ENCODE data around the gene C11orf86. TPM values are rescaled to one million over a fixed set of nuclear protein-coding genes. Genes with fewer than 3 reads are reported as not detected.
A peak's percentile ranks its signal among the peaks of the same experiment; 100 is the strongest.
"Not testable (repeated sequence)": the region's sequence is repeated elsewhere in the genome, so short reads cannot be mapped to it uniquely, and the experiment has no call there.

Gene C11orf86
- total RNA-seq, 4 donors from 2014 or later, result not detected

DNA sequence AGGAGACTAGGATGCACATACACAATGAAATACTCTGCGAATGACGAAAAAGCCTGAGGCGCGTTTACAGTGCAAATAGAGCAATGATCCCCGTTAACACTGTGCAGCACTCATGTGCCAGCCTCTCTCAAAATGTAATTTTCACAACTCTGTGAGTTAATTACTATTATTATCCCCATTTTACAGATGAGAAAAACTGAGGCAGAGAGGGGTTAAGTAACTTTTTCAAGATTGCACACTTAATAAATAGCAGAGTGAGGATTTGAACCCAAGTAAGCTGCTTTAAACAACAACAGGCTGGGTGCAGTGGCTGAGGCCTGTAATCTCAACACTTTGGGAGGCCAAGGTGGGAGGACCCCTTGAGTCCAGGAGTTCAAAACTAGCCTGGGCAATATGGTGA is 26.2 kb downstream of the C11orf86 start:
- Histone ChIP-seq H3K36me3 (no peaks in the 10 kb centered on the region), H3K4me3 (replicated peaks in 1 of 3) (no peak overlapping the region), H3K4me1 (peaks cover 0 to 2% of the 10 kb centered on the region in 2 donors), H3K9me3 (no peaks in the 10 kb centered on the region), H3K27me3 (no peaks in the 10 kb centered on the region), H3K27ac (no peak overlapping the region)
- TF ChIP-seq POLR2A (IDR thresholded peaks at IDR 0.05), result no peak
- TF ChIP-seq, protein P1, sequence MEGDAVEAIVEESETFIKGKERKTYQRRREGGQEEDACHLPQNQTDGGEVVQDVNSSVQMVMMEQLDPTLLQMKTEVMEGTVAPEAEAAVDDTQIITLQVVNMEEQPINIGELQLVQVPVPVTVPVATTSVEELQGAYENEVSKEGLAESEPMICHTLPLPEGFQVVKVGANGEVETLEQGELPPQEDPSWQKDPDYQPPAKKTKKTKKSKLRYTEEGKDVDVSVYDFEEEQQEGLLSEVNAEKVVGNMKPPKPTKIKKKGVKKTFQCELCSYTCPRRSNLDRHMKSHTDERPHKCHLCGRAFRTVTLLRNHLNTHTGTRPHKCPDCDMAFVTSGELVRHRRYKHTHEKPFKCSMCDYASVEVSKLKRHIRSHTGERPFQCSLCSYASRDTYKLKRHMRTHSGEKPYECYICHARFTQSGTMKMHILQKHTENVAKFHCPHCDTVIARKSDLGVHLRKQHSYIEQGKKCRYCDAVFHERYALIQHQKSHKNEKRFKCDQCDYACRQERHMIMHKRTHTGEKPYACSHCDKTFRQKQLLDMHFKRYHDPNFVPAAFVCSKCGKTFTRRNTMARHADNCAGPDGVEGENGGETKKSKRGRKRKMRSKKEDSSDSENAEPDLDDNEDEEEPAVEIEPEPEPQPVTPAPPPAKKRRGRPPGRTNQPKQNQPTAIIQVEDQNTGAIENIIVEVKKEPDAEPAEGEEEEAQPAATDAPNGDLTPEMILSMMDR (IDR thresholded peaks at IDR 0.05), result no peak
- DNase-seq, result no peak
- intact Hi-C loops (cut with DNase I), result no loop called here
- WGBS, 2 donors, result 96 to 98% methylated on average over 5 of the region's 5 CpGs

DNA sequence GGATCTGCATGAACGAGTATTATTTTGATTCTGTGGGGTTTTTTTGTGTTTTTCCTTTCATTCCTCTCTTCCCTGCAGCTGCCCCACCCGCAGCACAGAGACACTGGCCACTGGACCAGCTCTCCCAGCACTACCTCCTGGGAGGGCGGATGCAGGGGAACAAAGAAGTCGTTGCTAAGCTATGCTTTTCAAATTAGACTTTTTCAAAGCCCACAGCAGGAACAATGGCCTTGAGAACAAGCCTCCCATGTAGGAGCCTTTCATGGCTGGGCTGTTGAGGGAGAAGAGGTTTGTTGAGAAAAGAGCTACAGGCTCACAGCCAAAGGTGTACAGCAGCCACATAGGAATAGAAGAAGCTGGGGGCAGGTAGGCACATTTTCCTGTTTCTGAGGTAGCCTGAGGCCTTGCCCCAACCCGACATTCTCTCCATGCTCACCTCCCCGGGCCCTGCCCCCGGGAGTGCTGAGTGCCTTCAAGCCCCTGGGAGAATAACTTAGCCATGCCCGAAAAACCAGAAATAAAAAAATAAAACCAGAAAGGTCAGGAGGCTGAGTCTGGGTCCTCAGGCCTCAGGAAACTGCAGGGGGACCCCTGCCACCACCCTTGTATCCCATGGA is 27.3 kb downstream of the C11orf86 start:
- Histone ChIP-seq H3K4me1 (peaks cover 0 to 2% of the 10 kb centered on the region in 2 donors), H3K27me3 (no peaks in the 10 kb centered on the region), H3K36me3 (no peaks in the 10 kb centered on the region), H3K4me3 (replicated peaks in 1 of 3) (no peak overlapping the region), H3K9me3 (no peaks in the 10 kb centered on the region), H3K27ac (no peak overlapping the region)
- intact Hi-C loops (cut with DNase I), result no loop called here
- no peak for DNase-seq
- WGBS, 2 donors, result 37 to 43% methylated on average over 8 of the region's 8 CpGs
- no peak for TF ChIP-seq POLR2A (IDR thresholded peaks at IDR 0.05)
- TF ChIP-seq, protein P1 (IDR thresholded peaks at IDR 0.05), result no peak

GRCh38 chr11:67002921-67003411 is 27.9 kb downstream of the C11orf86 start:
- no peak overlapping the region for H3K4me3 ChIP-seq (replicated peaks in 1 of 3)
- no peaks in the 10 kb centered on the region for H3K27me3 ChIP-seq
- DNase-seq, result no peak
- TF ChIP-seq POLR2A (IDR thresholded peaks at IDR 0.05), result no peak
- TF ChIP-seq, protein P1 (IDR thresholded peaks at IDR 0.05), result no peak
- no peak overlapping the region for H3K27ac ChIP-seq
- H3K4me1 ChIP-seq, result peaks cover 0 to 2% of the 10 kb centered on the region in 2 donors
- no peaks in the 10 kb centered on the region for H3K9me3 ChIP-seq
- intact Hi-C loops (cut with DNase I), result no loop called here
- 93 to 94% methylated on average over 5 of the region's 5 CpGs for WGBS, 2 donors
- no peaks in the 10 kb centered on the region for H3K36me3 ChIP-seq

DNA sequence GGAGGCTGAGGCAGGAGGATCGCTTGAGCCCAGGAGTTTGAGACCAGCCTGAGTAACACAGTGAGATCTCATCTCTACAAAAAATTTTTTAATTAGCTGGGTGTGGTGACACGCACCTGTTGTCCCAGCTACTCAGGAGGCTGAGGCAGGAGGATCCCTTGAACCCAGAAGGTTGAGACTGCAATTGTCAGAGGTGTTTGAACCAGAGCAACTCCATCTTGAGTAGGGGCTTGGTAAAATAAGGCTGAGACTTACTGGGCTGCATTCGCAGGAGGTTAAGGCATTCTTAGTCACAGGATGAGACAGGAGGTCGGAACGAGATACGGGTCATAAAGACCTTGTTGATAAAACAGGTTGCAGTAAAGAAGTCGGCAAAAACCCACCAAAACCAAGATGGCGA is 30.1 kb downstream of the C11orf86 start:
- intact Hi-C loops (cut with DNase I); H3K36me3 ChIP-seq; H3K4me1 ChIP-seq; H3K27me3 ChIP-seq; H3K4me3 ChIP-seq (replicated peaks in 1 of 3); DNase-seq; H3K27ac ChIP-seq; H3K9me3 ChIP-seq: not testable (repeated sequence)
- WGBS, 2 donors, result 95 to 97% methylated on average over 8 of the region's 8 CpGs

- DNase-seq, result peak in 1 of 2 donors; percentile 14
- H3K36me3 ChIP-seq, result no peaks in the 10 kb centered on the region
- TF ChIP-seq, protein P1 (IDR thresholded peaks at IDR 0.05), result no peak
- TF ChIP-seq POLR2A (IDR thresholded peaks at IDR 0.05), result no peak
- WGBS, 2 donors, result 81 to 85% methylated on average over 14 of the region's 14 CpGs
- H3K27me3 ChIP-seq, result no peaks in the 10 kb centered on the region
- intact Hi-C loops (cut with DNase I), result no loop called here
- H3K4me3 ChIP-seq (replicated peaks in 1 of 3), result no peak overlapping the region
- H3K4me1 ChIP-seq, result peaks cover 0 to 2% of the 10 kb centered on the region in 2 donors
- H3K9me3 ChIP-seq, result no peaks in the 10 kb centered on the region
- H3K27ac ChIP-seq, result no peak overlapping the region
These were observed 31.2 kb downstream of the C11orf86 start for GRCh38 chr11:67006029-67006884.

Data from thyroid gland (tissue), 4 donors.